ENCODE data around the gene BRF1.

BRF1 gene

GRCh38 chr14:105300542-105301102 lies at the start of gene BRF1:
Gene BRF1, minus strand, starts transcription at chr14:105301001. Its CDS starts 372 bp downstream, at chr14:105300629.
- Histone ChIP-seq H3K4me3 (ENCODE audit: low read length) (peak within 1 kb of the TSS; percentile 95), H3K36me3 (ENCODE audit: control insufficient read depth, insufficient read depth, low read length) (no peaks in the 10 kb centered on the region), H3K4me1 (ENCODE audit: control insufficient read depth, insufficient read depth, low read length) (peaks cover 8% of the 10 kb centered on the region), H3K9ac (ENCODE audit: low read length) (peak within 1 kb of the TSS; percentile 80), H3K27me3 (ENCODE audit: control insufficient read depth, insufficient read depth, low read length) (no peaks in the 10 kb centered on the region), H3K27ac (ENCODE audit: low read depth, low read length) (peak within 1 kb of the TSS; percentile 97)

GRCh38 chr14:105349992-105350391 lies 49.2 kb upstream of the BRF1 start:
- H3K27ac ChIP-seq (ENCODE audit: low read depth, low read length), result no peak overlapping the region
- no peaks in the 10 kb centered on the region for H3K4me1 ChIP-seq (ENCODE audit: control insufficient read depth, insufficient read depth, low read length)
- H3K27me3 ChIP-seq (ENCODE audit: control insufficient read depth, insufficient read depth, low read length), result no peaks in the 10 kb centered on the region
- H3K36me3 ChIP-seq (ENCODE audit: control insufficient read depth, insufficient read depth, low read length), result no peaks in the 10 kb centered on the region
- H3K4me3 ChIP-seq (ENCODE audit: low read length), result no peak overlapping the region
- no peak overlapping the region for H3K9ac ChIP-seq (ENCODE audit: low read length)

- Histone ChIP-seq H3K27me3 (ENCODE audit: control insufficient read depth, insufficient read depth, low read length) (no peaks in the 10 kb centered on the region), H3K9ac (ENCODE audit: low read length) (no peak overlapping the region), H3K36me3 (ENCODE audit: control insufficient read depth, insufficient read depth, low read length) (no peaks in the 10 kb centered on the region), H3K4me1 (ENCODE audit: control insufficient read depth, insufficient read depth, low read length) (no peaks in the 10 kb centered on the region), H3K4me3 (ENCODE audit: low read length) (no peak overlapping the region), H3K27ac (ENCODE audit: low read depth, low read length) (no peak overlapping the region)
Observed at GRCh38 chr14:105348945-105349699, 48.3 kb upstream of the BRF1 start.

GRCh38 chr14:105348169-105348944 lies 47.6 kb upstream of the BRF1 start:
- H3K36me3 ChIP-seq (ENCODE audit: control insufficient read depth, insufficient read depth, low read length), result no peaks in the 10 kb centered on the region
- no peaks in the 10 kb centered on the region for H3K4me1 ChIP-seq (ENCODE audit: control insufficient read depth, insufficient read depth, low read length)
- no peaks in the 10 kb centered on the region for H3K27me3 ChIP-seq (ENCODE audit: control insufficient read depth, insufficient read depth, low read length)
- H3K4me3 ChIP-seq (ENCODE audit: low read length), result no peak overlapping the region
- H3K9ac ChIP-seq (ENCODE audit: low read length), result no peak overlapping the region
- H3K27ac ChIP-seq (ENCODE audit: low read depth, low read length), result no peak overlapping the region

- H3K4me3 ChIP-seq (ENCODE audit: low read length), result no peak overlapping the region
Observed at GRCh38 chr14:105347587-105347968, 46.8 kb upstream of the BRF1 start.

GRCh38 chr14:105346876-105347586 lies 46.2 kb upstream of the BRF1 start:
- no peaks in the 10 kb centered on the region for H3K36me3 ChIP-seq (ENCODE audit: control insufficient read depth, insufficient read depth, low read length)
- H3K9ac ChIP-seq (ENCODE audit: low read length), result no peak overlapping the region
- H3K4me3 ChIP-seq (ENCODE audit: low read length), result no peak overlapping the region
- H3K27me3 ChIP-seq (ENCODE audit: control insufficient read depth, insufficient read depth, low read length), result no peaks in the 10 kb centered on the region
- H3K4me1 ChIP-seq (ENCODE audit: control insufficient read depth, insufficient read depth, low read length), result peaks cover 5% of the 10 kb centered on the region
- no peak overlapping the region for H3K27ac ChIP-seq (ENCODE audit: low read depth, low read length)

More at GRCh38 chr14:105347587-105347968, 46.8 kb upstream of the BRF1 start:
- Histone ChIP-seq H3K4me1 (ENCODE audit: control insufficient read depth, insufficient read depth, low read length) (peaks cover 5% of the 10 kb centered on the region), H3K36me3 (ENCODE audit: control insufficient read depth, insufficient read depth, low read length) (no peaks in the 10 kb centered on the region), H3K27me3 (ENCODE audit: control insufficient read depth, insufficient read depth, low read length) (no peaks in the 10 kb centered on the region), H3K9ac (ENCODE audit: low read length) (no peak overlapping the region), H3K27ac (ENCODE audit: low read depth, low read length) (no peak overlapping the region)

- H3K9ac ChIP-seq (ENCODE audit: low read length), result no peak overlapping the region
- no peaks in the 10 kb centered on the region for H3K36me3 ChIP-seq (ENCODE audit: control insufficient read depth, insufficient read depth, low read length)
- no peak overlapping the region for H3K4me3 ChIP-seq (ENCODE audit: low read length)
- peaks cover 5% of the 10 kb centered on the region for H3K4me1 ChIP-seq (ENCODE audit: control insufficient read depth, insufficient read depth, low read length)
- H3K27me3 ChIP-seq (ENCODE audit: control insufficient read depth, insufficient read depth, low read length), result no peaks in the 10 kb centered on the region
- H3K27ac ChIP-seq (ENCODE audit: low read depth, low read length), result no peak overlapping the region
Observed at GRCh38 chr14:105346200-105346533, 45.4 kb upstream of the BRF1 start.

- Histone ChIP-seq H3K4me1 (ENCODE audit: control insufficient read depth, insufficient read depth, low read length) (peaks cover 10% of the 10 kb centered on the region), H3K36me3 (ENCODE audit: control insufficient read depth, insufficient read depth, low read length) (no peaks in the 10 kb centered on the region), H3K9ac (ENCODE audit: low read length) (no peak overlapping the region), H3K4me3 (ENCODE audit: low read length) (no peak overlapping the region), H3K27ac (ENCODE audit: low read depth, low read length) (no peak overlapping the region), H3K27me3 (ENCODE audit: control insufficient read depth, insufficient read depth, low read length) (no peaks in the 10 kb centered on the region)
Observed at GRCh38 chr14:105343194-105343593, 42.4 kb upstream of the BRF1 start.

- Histone ChIP-seq H3K9ac (ENCODE audit: low read length) (no peak overlapping the region), H3K4me3 (ENCODE audit: low read length) (no peak overlapping the region), H3K4me1 (ENCODE audit: control insufficient read depth, insufficient read depth, low read length) (peaks cover 10% of the 10 kb centered on the region), H3K27ac (ENCODE audit: low read depth, low read length) (no peak overlapping the region), H3K36me3 (ENCODE audit: control insufficient read depth, insufficient read depth, low read length) (no peaks in the 10 kb centered on the region), H3K27me3 (ENCODE audit: control insufficient read depth, insufficient read depth, low read length) (no peaks in the 10 kb centered on the region)
Observed at GRCh38 chr14:105340821-105341733, 40.3 kb upstream of the BRF1 start.

GRCh38 chr14:105337966-105338741 lies 37.4 kb upstream of the BRF1 start:
- Histone ChIP-seq H3K36me3 (ENCODE audit: control insufficient read depth, insufficient read depth, low read length) (no peaks in the 10 kb centered on the region), H3K27ac (ENCODE audit: low read depth, low read length) (no peak overlapping the region), H3K4me3 (ENCODE audit: low read length) (no peak overlapping the region), H3K9ac (ENCODE audit: low read length) (no peak overlapping the region), H3K4me1 (ENCODE audit: control insufficient read depth, insufficient read depth, low read length) (peaks cover 8% of the 10 kb centered on the region), H3K27me3 (ENCODE audit: control insufficient read depth, insufficient read depth, low read length) (no peaks in the 10 kb centered on the region)

GRCh38 chr14:105337433-105337832 lies 36.6 kb upstream of the BRF1 start:
- Histone ChIP-seq H3K4me3 (ENCODE audit: low read length) (no peak overlapping the region), H3K4me1 (ENCODE audit: control insufficient read depth, insufficient read depth, low read length) (peaks cover 5% of the 10 kb centered on the region), H3K9ac (ENCODE audit: low read length) (no peak overlapping the region), H3K27me3 (ENCODE audit: control insufficient read depth, insufficient read depth, low read length) (no peaks in the 10 kb centered on the region), H3K36me3 (ENCODE audit: control insufficient read depth, insufficient read depth, low read length) (no peaks in the 10 kb centered on the region), H3K27ac (ENCODE audit: low read depth, low read length) (no peak overlapping the region)
